Right atrium auricular region (tissue), 2 donors: Measurements from ENCODE around the gene SHLD2. TPM values are rescaled to one million over a fixed set of nuclear protein-coding genes. Genes with fewer than 3 reads are reported as not detected.
"Not testable (repeated sequence)": the region's sequence is repeated elsewhere in the genome, so short reads cannot be mapped to it uniquely, and the experiment has no call there.

ENCODE experiments used
- DNase-seq: peaks from one replicate; pipeline ENCODE4 v3.0.0-alpha.2; 2019; ENCODE audit warnings: low spot score
- H3K27ac ChIP-seq, 2 donors: fragments of 200-600 bp; sonication (generic); 1 replicate in 1 of 2; 2 replicates in 1 of 2; pipeline ENCODE4 v1.5.1; 2016 to 2019
- H3K27me3 ChIP-seq, 2 donors: fragments of 200-600 bp; sonication (generic); one replicate each; pipeline versions ENCODE4 v1.5.1 to v1.6.0; 2017 to 2019
- H3K36me3 ChIP-seq: fragments of 200-600 bp; sonication (generic); one replicate; pipeline ENCODE4 v1.5.1; 2016
- H3K4me1 ChIP-seq, 2 donors: fragments of 200-600 bp; sonication (generic); one replicate each; pipeline versions ENCODE4 v1.5.1 to v1.6.0; 2017 to 2019
- H3K4me3 ChIP-seq, 2 donors: fragments of 200-600 bp; sonication (generic); 1 replicate in 1 of 2; 2 replicates in 1 of 2; pipeline ENCODE4 v1.5.1; 2017 to 2019; ENCODE audit warnings: mild to moderate bottlenecking in 1 of 2, moderate library complexity in 1 of 2
- H3K9me3 ChIP-seq, 2 donors: fragments of 200-600 bp; sonication (generic); one replicate each; pipeline ENCODE4 v1.5.1; 2019
- total RNA-seq, 2 donors: library from RNA; depleted of rRNA; stranded (reverse); fragments of >200 nt; gene quantifications; one replicate each; pipeline ENCODE4 v1.1.0, GENCODE V29; 2016
- TF ChIP-seq, protein P1 (sequence below), 2 donors: fragments of 200-600 bp; sonication (generic); IDR thresholded peaks; one replicate each; pipeline ENCODE4 v1.5.1; 2019; ENCODE audit warnings: antibody characterized with exemption in 2 of 2

SHLD2 gene
- total RNA-seq, 2 donors from 2014 or later, result 13.5 to 16.5 TPM

GRCh38 chr10:87066178-87066577, 28.8 kb upstream of the SHLD2 start:
- Histone ChIP-seq H3K4me3 (no peak overlapping the region), H3K36me3 (peaks cover 81% of the 10 kb centered on the region), H3K27me3 (no peaks in the 10 kb centered on the region), H3K27ac (no peak overlapping the region), H3K9me3 (no peaks in the 10 kb centered on the region), H3K4me1 (no peaks in the 10 kb centered on the region)
- no peak for DNase-seq
- TF ChIP-seq, protein P1, sequence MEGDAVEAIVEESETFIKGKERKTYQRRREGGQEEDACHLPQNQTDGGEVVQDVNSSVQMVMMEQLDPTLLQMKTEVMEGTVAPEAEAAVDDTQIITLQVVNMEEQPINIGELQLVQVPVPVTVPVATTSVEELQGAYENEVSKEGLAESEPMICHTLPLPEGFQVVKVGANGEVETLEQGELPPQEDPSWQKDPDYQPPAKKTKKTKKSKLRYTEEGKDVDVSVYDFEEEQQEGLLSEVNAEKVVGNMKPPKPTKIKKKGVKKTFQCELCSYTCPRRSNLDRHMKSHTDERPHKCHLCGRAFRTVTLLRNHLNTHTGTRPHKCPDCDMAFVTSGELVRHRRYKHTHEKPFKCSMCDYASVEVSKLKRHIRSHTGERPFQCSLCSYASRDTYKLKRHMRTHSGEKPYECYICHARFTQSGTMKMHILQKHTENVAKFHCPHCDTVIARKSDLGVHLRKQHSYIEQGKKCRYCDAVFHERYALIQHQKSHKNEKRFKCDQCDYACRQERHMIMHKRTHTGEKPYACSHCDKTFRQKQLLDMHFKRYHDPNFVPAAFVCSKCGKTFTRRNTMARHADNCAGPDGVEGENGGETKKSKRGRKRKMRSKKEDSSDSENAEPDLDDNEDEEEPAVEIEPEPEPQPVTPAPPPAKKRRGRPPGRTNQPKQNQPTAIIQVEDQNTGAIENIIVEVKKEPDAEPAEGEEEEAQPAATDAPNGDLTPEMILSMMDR (IDR thresholded peaks at IDR 0.05), result no peak

- TF ChIP-seq, protein P1 (IDR thresholded peaks at IDR 0.05), result no peak
- H3K36me3 ChIP-seq, result peaks cover 74% of the 10 kb centered on the region
- no peak for DNase-seq
These were observed 28.1 kb upstream of the SHLD2 start for GRCh38 chr10:87066865-87067264.

GRCh38 chr10:87068281-87068680, 26.7 kb upstream of the SHLD2 start:
- DNase-seq, result no peak
- H3K27ac ChIP-seq, result no peak overlapping the region
- no peaks in the 10 kb centered on the region for H3K4me1 ChIP-seq
- H3K27me3 ChIP-seq, result no peaks in the 10 kb centered on the region
- TF ChIP-seq, protein P1 (IDR thresholded peaks at IDR 0.05), result no peak
- H3K4me3 ChIP-seq, result no peak overlapping the region
- no peaks in the 10 kb centered on the region for H3K9me3 ChIP-seq
- peaks cover 71% of the 10 kb centered on the region for H3K36me3 ChIP-seq

More at GRCh38 chr10:87066865-87067264, 28.1 kb upstream of the SHLD2 start:
- H3K4me1 ChIP-seq, result no peaks in the 10 kb centered on the region
- no peaks in the 10 kb centered on the region for H3K27me3 ChIP-seq
- H3K4me3 ChIP-seq, result no peak overlapping the region
- H3K27ac ChIP-seq, result no peak overlapping the region
- no peaks in the 10 kb centered on the region for H3K9me3 ChIP-seq

- Histone ChIP-seq H3K27ac (no peak overlapping the region), H3K27me3 (no peaks in the 10 kb centered on the region), H3K4me1 (no peaks in the 10 kb centered on the region), H3K36me3 (peaks cover 41% of the 10 kb centered on the region), H3K4me3 (no peak overlapping the region), H3K9me3 (no peaks in the 10 kb centered on the region)
- TF ChIP-seq, protein P1 (IDR thresholded peaks at IDR 0.05), result no peak
- DNase-seq, result no peak
These were observed 22.6 kb upstream of the SHLD2 start for GRCh38 chr10:87072449-87072848.

- H3K4me3 ChIP-seq, H3K27ac ChIP-seq, H3K9me3 ChIP-seq, H3K27me3 ChIP-seq, H3K4me1 ChIP-seq, DNase-seq: not testable (repeated sequence)
- peaks cover 16% of the 10 kb centered on the region for H3K36me3 ChIP-seq
These were observed 18.6 kb upstream of the SHLD2 start for GRCh38 chr10:87076421-87076820.

DNA sequence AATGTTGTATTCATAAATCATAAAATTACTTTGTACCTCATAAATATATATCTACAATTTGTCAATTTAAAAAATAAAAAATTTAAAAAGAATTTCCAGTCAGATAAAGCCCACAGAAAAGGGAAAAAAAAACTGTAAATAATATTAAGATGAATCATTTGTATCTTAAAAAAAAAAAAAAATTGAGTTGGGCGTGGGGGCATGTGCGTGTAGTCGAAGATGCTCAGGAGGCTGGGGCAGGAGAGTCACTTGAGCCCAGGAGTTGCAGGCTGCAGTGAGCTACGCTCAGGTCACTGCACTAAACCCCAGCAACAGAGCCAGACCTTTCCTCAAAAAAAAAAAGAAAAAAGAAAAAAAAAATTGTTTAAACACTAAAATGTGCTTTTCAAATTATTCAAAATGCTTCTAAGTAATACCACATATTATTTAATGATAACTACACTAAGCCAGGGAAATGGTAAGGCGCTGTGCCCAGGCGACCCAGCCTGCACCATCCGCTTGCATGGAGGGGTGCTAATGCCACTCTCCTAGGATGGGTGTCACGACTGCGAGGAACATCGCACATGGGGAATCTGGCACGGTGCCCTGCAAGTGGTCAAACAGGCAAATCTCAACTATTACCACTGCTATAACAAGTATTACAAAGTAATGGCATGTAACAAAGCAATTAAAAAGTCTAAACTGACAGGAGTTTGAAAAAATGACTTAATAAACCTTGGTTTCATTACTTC, 15.7 kb upstream of the SHLD2 start:
- TF ChIP-seq, protein P1 (IDR thresholded peaks at IDR 0.05), result no peak
- H3K36me3 ChIP-seq, result no peaks in the 10 kb centered on the region
- no peak overlapping the region for H3K4me3 ChIP-seq
- no peak for DNase-seq
- no peaks in the 10 kb centered on the region for H3K9me3 ChIP-seq
- H3K27me3 ChIP-seq, result no peaks in the 10 kb centered on the region
- H3K4me1 ChIP-seq, result peaks cover 0 to 6% of the 10 kb centered on the region in 2 donors
- H3K27ac ChIP-seq, result no peak overlapping the region

- not testable (repeated sequence) for DNase-seq, H3K27me3 ChIP-seq, H3K4me3 ChIP-seq, H3K27ac ChIP-seq, H3K36me3 ChIP-seq, H3K9me3 ChIP-seq
- H3K4me1 ChIP-seq, result peaks cover 0 to 12% of the 10 kb centered on the region in 2 donors
These were observed 14.4 kb upstream of the SHLD2 start for GRCh38 chr10:87080621-87081020.

GRCh38 chr10:87081574-87081973, 13.4 kb upstream of the SHLD2 start:
- H3K27ac ChIP-seq, result peak overlapping the region; percentile 48 to 66
- not testable (repeated sequence) for H3K4me3 ChIP-seq, H3K9me3 ChIP-seq, H3K36me3 ChIP-seq, H3K27me3 ChIP-seq, DNase-seq
- peaks cover 0 to 12% of the 10 kb centered on the region in 2 donors for H3K4me1 ChIP-seq

GRCh38 chr10:87082219-87082618, 12.8 kb upstream of the SHLD2 start:
- not testable (repeated sequence) for H3K9me3 ChIP-seq, H3K27me3 ChIP-seq, DNase-seq, H3K36me3 ChIP-seq, H3K4me3 ChIP-seq
- Histone ChIP-seq H3K4me1 (peaks cover 0 to 12% of the 10 kb centered on the region in 2 donors), H3K27ac (peak overlapping the region; percentile 48 to 66)
